ENCODE results near the gene KRTAP5-3.
"Not testable (repeated sequence)": the region's sequence is repeated elsewhere in the genome, so short reads cannot be mapped to it uniquely, and the experiment has no call there.

KRTAP5-3 gene

GRCh38 chr11:1608363-1608762 is at the start of gene KRTAP5-3:
Gene KRTAP5-3, minus strand, starts transcription at chr11:1608463. Its CDS starts 78 bp downstream, at chr11:1608385.
- DNase-seq (ENCODE audit: low read depth) = no peak

- no peak for DNase-seq (ENCODE audit: low read depth)
Observed at GRCh38 chr11:1656670-1657069, 48.4 kb upstream of the KRTAP5-3 start.

GRCh38 chr11:1656061-1656441 is 47.8 kb upstream of the KRTAP5-3 start:
- no peak for DNase-seq (ENCODE audit: low read depth)

GRCh38 chr11:1655168-1656060 is 47.2 kb upstream of the KRTAP5-3 start:
- no peak for DNase-seq (ENCODE audit: low read depth)

- no peak for DNase-seq (ENCODE audit: low read depth)
Observed at GRCh38 chr11:1654388-1655167, 46.3 kb upstream of the KRTAP5-3 start.

- DNase-seq (ENCODE audit: low read depth) = no peak
Observed at GRCh38 chr11:1653541-1654387, 45.5 kb upstream of the KRTAP5-3 start.

GRCh38 chr11:1652771-1653540 is 44.7 kb upstream of the KRTAP5-3 start:
- peak; percentile 61 for DNase-seq (ENCODE audit: low read depth)

- no peak for DNase-seq (ENCODE audit: low read depth)
Observed at GRCh38 chr11:1652442-1652770, 44.1 kb upstream of the KRTAP5-3 start.

- no peak for DNase-seq (ENCODE audit: low read depth)
Observed at GRCh38 chr11:1652026-1652425, 43.8 kb upstream of the KRTAP5-3 start.

GRCh38 chr11:1651411-1651980 is 43.2 kb upstream of the KRTAP5-3 start:
- no peak for DNase-seq (ENCODE audit: low read depth)

- no peak for DNase-seq (ENCODE audit: low read depth)
Observed at GRCh38 chr11:1650918-1651262, 42.6 kb upstream of the KRTAP5-3 start.

GRCh38 chr11:1650034-1650917 is 42.0 kb upstream of the KRTAP5-3 start:
- DNase-seq (ENCODE audit: low read depth) = no peak

- no peak for DNase-seq (ENCODE audit: low read depth)
Observed at GRCh38 chr11:1648653-1649420, 40.6 kb upstream of the KRTAP5-3 start.

GRCh38 chr11:1647901-1648652 is 39.8 kb upstream of the KRTAP5-3 start:
- no peak for DNase-seq (ENCODE audit: low read depth)

GRCh38 chr11:1646540-1646939 is 38.3 kb upstream of the KRTAP5-3 start:
- not testable (repeated sequence) for DNase-seq (ENCODE audit: low read depth)

GRCh38 chr11:1645357-1645821 is 37.1 kb upstream of the KRTAP5-3 start:
- DNase-seq (ENCODE audit: low read depth) = no peak

GRCh38 chr11:1644601-1645356 is 36.5 kb upstream of the KRTAP5-3 start:
- no peak for DNase-seq (ENCODE audit: low read depth)

- no peak for DNase-seq (ENCODE audit: low read depth)
Observed at GRCh38 chr11:1643146-1643690, 35.0 kb upstream of the KRTAP5-3 start.
